NCI-H510A treated with DMSO at 0.1 percent for 48 hours (cell line): ENCODE results near the gene OBSCN.

Source experiments
- DNase-seq: peaks from one replicate; lab custom pipeline; 2025; lab: John Stamatoyannopoulos, UW

The OBSCN gene, protein sequence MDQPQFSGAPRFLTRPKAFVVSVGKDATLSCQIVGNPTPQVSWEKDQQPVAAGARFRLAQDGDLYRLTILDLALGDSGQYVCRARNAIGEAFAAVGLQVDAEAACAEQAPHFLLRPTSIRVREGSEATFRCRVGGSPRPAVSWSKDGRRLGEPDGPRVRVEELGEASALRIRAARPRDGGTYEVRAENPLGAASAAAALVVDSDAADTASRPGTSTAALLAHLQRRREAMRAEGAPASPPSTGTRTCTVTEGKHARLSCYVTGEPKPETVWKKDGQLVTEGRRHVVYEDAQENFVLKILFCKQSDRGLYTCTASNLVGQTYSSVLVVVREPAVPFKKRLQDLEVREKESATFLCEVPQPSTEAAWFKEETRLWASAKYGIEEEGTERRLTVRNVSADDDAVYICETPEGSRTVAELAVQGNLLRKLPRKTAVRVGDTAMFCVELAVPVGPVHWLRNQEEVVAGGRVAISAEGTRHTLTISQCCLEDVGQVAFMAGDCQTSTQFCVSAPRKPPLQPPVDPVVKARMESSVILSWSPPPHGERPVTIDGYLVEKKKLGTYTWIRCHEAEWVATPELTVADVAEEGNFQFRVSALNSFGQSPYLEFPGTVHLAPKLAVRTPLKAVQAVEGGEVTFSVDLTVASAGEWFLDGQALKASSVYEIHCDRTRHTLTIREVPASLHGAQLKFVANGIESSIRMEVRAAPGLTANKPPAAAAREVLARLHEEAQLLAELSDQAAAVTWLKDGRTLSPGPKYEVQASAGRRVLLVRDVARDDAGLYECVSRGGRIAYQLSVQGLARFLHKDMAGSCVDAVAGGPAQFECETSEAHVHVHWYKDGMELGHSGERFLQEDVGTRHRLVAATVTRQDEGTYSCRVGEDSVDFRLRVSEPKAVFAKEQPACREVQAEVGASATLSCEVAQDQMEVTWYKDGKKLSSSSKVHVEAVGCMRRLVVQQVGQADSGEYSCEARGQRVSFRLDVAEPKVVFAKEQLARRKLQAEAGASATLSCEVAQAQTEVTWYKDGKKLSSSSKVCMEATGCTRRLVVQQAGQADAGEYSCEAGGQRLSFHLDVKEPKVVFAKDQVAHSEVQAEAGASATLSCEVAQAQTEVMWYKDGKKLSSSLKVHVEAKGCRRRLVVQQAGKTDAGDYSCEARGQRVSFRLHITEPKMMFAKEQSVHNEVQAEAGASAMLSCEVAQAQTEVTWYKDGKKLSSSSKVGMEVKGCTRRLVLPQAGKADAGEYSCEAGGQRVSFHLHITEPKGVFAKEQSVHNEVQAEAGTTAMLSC (N-terminal part only)

GRCh38 chr1:228207851-228208821, at the start of gene OBSCN:
TSS of gene OBSCN (plus strand) at chr1:228208044. CDS start at chr1:228211784, 3,740 bp downstream.
- no peak for DNase-seq

DNA sequence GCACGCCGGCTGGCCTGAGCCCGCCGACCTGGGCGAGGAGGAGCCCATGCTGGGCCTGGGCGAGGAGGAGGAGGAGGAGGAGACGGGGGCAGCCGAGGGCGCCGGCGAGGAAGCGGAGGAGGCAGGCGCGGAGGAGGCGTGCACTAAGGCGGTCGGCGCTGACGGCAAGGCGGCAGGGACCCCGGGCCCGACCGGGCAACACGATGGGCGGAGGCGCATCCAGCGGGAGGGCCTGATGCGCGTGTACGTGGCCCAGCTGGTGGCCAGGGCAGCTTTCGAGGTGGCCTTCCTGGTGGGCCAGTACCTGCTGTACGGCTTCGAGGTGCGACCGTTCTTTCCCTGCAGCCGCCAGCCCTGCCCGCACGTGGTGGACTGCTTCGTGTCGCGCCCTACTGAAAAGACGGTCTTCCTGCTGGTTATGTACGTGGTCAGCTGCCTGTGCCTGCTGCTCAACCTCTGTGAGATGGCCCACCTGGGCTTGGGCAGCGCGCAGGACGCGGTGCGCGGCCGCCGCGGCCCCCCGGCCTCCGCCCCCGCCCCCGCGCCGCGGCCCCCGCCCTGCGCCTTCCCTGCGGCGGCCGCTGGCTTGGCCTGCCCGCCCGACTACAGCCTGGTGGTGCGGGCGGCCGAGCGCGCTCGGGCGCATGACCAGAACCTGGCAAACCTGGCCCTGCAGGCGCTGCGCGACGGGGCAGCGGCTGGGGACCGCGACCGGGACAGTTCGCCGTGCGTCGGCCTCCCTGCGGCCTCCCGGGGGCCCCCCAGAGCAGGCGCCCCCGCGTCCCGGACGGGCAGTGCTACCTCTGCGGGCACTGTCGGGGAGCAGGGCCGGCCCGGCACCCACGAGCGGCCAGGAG, 49.5 kb upstream of the OBSCN start:
- DNase-seq = no peak

- no peak for DNase-seq
These were observed 48.7 kb upstream of the OBSCN start for GRCh38 chr1:228159008-228159665.

GRCh38 chr1:228160201-228160761, 47.6 kb upstream of the OBSCN start:
- DNase-seq = no peak

- DNase-seq = no peak
These were observed 46.5 kb upstream of the OBSCN start for GRCh38 chr1:228161362-228161761.

GRCh38 chr1:228161866-228162265, 46.0 kb upstream of the OBSCN start:
- no peak for DNase-seq

GRCh38 chr1:228162286-228163006, 45.4 kb upstream of the OBSCN start:
- no peak for DNase-seq

DNA sequence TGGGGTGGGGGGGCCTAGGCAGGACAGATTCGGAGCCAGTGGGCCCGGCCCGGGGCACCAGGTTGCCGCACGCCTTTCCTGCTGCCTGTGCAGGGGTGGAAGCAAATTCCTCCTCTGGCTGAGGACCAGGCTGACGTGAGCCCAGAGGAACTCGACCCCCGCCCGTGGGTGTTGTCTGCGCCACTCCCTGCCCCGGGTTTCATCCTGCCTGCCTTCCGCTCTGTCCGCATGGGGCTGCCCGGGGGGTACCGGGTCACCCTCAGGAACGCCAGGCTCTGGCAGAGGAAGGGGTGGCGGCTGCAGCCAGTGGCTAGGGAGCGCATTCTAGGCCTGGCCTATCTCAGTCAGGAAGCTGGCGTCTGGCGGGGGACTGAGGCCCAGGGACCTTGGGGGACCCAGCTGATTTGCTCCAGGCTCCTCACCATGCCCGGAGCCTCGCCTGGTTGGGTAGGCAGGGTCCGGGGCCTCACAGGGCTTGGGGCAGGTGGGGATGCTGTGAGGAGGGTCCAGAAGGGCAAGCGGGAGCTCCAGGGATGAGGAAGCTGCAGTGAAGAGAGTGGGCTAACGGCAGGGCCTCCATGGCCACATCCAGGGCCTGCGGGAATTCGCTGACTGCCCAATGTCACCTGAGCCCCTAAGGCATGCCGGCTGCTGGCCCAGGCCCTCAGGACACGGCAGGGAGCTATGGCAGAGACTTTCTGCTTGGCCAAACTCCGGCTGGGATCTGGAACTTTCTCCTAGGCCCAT, 44.7 kb upstream of the OBSCN start:
- DNase-seq = no peak

GRCh38 chr1:228163776-228164519, 43.9 kb upstream of the OBSCN start:
- no peak for DNase-seq

DNA sequence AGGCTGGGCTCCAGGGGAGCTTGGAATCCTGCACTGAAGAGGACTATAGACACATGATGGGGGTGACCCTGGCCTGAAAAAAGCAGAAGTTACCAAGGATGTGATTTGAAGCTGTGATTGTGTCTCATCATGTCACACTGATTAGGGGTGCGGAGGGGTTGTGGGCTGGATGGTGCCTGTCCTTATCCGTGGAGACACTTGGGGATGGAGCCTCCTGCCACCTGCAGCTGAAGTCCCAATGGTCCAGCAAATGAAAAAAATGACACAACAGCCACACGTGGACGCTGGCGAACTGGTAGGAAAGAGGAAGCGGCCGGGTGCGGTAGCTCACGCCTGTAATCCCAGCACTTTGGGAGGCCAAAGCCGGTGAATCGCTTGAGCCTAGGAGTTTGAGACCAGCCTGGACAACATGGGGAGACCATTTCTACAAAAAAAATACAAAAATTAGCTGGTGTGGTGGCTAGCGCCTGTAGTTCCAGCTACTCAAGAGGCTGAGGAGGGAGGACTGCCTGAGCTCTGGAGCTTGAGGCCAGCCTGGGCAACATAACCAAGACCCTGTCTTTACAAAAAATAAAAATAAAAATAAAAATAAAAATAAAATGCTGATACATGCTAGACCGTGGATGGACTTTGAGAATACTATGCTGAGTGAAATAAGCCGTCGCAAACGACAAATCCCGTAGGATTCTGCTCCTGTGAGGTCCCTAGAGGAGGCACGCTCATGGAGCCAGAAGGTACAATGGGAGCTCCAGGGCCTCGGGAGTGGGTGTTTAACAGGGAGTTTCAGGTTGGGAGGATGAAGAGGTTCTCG, 43.1 kb upstream of the OBSCN start:
- no peak for DNase-seq

DNA sequence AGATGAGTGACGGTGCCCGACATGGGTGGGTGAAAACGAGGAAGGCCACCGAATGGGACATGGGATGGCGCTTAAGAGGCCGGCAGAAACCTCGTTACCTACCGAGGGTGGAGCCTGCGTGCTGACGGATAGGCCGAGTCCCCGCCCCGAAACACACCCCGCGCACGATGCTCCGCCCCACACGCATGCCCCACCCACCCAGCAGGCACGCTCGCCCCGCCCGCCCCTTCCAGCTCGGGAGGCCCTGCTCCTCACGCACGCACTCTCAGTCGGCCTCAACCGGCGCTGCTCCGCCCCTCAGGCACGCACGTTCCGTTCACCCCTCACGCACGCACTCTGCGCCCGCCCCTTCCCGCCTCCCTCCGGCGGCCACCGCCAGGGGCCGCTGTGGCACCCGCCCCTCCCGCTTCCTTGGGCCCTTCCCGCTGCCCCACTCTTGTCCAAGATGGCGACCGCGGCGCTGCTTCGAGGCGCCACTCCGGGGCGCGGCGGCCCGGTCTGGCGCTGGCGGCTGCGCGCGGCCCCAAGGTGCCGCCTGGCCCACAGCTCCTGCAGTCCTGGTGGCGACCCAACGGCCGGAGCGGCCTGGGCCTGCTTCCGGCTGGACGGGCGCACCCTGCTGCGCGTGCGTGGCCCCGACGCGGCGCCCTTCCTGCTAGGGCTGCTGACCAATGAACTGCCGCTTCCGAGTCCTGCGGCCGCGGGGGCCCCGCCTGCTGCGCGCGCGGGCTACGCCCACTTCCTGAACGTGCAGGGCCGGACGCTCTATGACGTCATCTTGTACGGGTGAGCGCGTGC, 42.3 kb upstream of the OBSCN start, which contains the start of gene IBA57:
Gene IBA57 (plus strand): TSS at position 433 of the 798 bp plus-strand sequence. CDS start 13 bp downstream, at position 446.
- peak; percentile 94 for DNase-seq

DNA sequence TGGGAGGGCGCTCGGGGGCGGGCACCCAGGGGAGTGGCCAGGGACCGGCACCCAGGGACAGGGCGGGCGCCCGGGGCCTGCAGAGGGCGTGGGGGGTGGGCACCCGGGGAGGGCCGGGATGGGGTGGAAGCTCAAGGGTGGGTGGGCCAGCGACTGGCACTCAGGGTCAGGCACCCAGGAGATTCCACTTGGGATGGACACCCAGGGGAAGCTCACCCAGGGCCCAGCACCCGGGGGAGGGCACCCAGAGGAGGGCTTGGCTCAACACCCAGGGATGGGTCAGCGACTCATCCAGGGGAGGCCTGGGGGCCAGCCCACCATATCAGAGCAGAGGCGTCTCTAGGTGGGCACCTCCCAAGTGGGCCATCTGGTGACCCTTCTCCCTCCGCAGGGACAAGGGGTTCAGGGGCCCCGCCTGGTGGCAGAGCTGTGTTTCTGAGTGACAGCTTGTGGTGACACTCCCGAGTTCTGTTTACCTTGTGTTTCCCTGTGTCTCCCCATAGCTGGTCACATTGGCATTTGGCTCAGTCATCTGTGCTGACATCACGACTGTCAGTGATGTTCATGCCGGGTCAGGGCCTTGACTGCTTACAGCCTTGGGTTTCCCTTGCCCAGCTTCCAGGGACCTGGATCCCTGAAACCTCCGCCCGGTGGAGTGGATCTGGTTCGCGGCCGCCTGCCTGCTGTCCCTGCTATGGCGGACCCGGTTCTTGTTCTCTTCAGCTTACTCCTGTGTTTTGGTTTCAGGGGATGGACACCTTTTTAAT, 41.5 kb upstream of the OBSCN start:
- DNase-seq = no peak

GRCh38 chr1:228168563-228169270, 39.1 kb upstream of the OBSCN start:
- DNase-seq = no peak

- no peak for DNase-seq
These were observed 38.5 kb upstream of the OBSCN start for GRCh38 chr1:228169345-228169744.
